GM11168 (cell line): ENCODE data around the gene DCHS2.

ENCODE experiments used
- in situ Hi-C: fragments of 300-500 bp; cut with MboI; formaldehyde crosslinking; loops from one replicate; pipeline ENCODE4 v1.12.0; 2022; ENCODE audit warnings: low sequenced_read_pairs; ENCODE audit not compliant: unreplicated experiment

The DCHS2 gene

GRCh38 chr4:154491341-154492271, at the start of gene DCHS2:
Gene DCHS2 (minus strand): TSS chr4:154491799. CDS start chr4:154491355, 444 bp downstream.
- in situ Hi-C loops = no loop called here

GRCh38 chr4:154534296-154534695, 42.7 kb upstream of the DCHS2 start:
- in situ Hi-C loops = no loop called here

- in situ Hi-C loops = no loop called here
Measured at GRCh38 chr4:154529728-154530519, 38.3 kb upstream of the DCHS2 start.

GRCh38 chr4:154528869-154529268, 37.3 kb upstream of the DCHS2 start:
- in situ Hi-C loops = no loop called here

GRCh38 chr4:154527308-154527707, 35.7 kb upstream of the DCHS2 start:
- in situ Hi-C loops = no loop called here

GRCh38 chr4:154526151-154526550, 34.6 kb upstream of the DCHS2 start:
- in situ Hi-C loops = no loop called here

- in situ Hi-C loops = no loop called here
Measured at GRCh38 chr4:154521607-154522006, 30.0 kb upstream of the DCHS2 start.

GRCh38 chr4:154519214-154519613, 27.6 kb upstream of the DCHS2 start:
- in situ Hi-C loops = no loop called here

- in situ Hi-C loops = no loop called here
Measured at GRCh38 chr4:154517591-154517990, 26.0 kb upstream of the DCHS2 start.

GRCh38 chr4:154516318-154517029, 24.9 kb upstream of the DCHS2 start:
- in situ Hi-C loops = no loop called here

GRCh38 chr4:154511981-154512380, 20.4 kb upstream of the DCHS2 start:
- in situ Hi-C loops = no loop called here

GRCh38 chr4:154511548-154511947, 19.9 kb upstream of the DCHS2 start:
- in situ Hi-C loops = no loop called here

- in situ Hi-C loops = no loop called here
Measured at GRCh38 chr4:154507156-154507555, 15.6 kb upstream of the DCHS2 start.

GRCh38 chr4:154506253-154506652, 14.7 kb upstream of the DCHS2 start:
- in situ Hi-C loops = no loop called here

GRCh38 chr4:154503598-154503997, 12.0 kb upstream of the DCHS2 start:
- in situ Hi-C loops = no loop called here

- in situ Hi-C loops = no loop called here
Measured at GRCh38 chr4:154502111-154502510, 10.5 kb upstream of the DCHS2 start.

GRCh38 chr4:154497889-154498288, 6.3 kb upstream of the DCHS2 start:
- in situ Hi-C loops = no loop called here

GRCh38 chr4:154495867-154496266, 4.3 kb upstream of the DCHS2 start:
- in situ Hi-C loops = no loop called here

- in situ Hi-C loops = no loop called here
Measured at GRCh38 chr4:154492288-154492687, 689 bp upstream of the DCHS2 start.

- in situ Hi-C loops = no loop called here
Measured at GRCh38 chr4:154490583-154491340, 837 bp downstream of the DCHS2 start.
